Hepatocyte (in vitro differentiated cells): ENCODE measurements around the gene FAM124A. TPM values are rescaled to one million over a fixed set of nuclear protein-coding genes. Genes with fewer than 3 reads are reported as not detected.

Experiments
- DNase-seq: peaks from one replicate; pipeline ENCODE4 v3.0.0-alpha.2; 2016; ENCODE audit warnings: low spot score
- H2AFZ ChIP-seq: fragments of 200-600 bp; sonication (generic); 2 replicates; pipeline ENCODE4 v1.6.0; 2016; ENCODE audit warnings: antibody characterized with exemption, mild to moderate bottlenecking
- H3K27ac ChIP-seq: fragments of 200-600 bp; sonication (generic); 2 replicates; pipeline ENCODE4 v1.5.1; 2016; ENCODE audit warnings: mild to moderate bottlenecking
- H3K27me3 ChIP-seq: fragments of 200-600 bp; sonication (generic); 2 replicates; pipeline ENCODE4 v1.6.1; 2016
- H3K36me3 ChIP-seq: fragments of 200-600 bp; sonication (generic); replicated peaks from 2 replicates; pipeline ENCODE4 v1.5.1; 2016; ENCODE audit warnings: low read depth; ENCODE audit not compliant: insufficient read depth
- H3K4me1 ChIP-seq: fragments of 200-600 bp; sonication (generic); 2 replicates; pipeline ENCODE4 v1.5.1; 2016; ENCODE audit warnings: mild to moderate bottlenecking, moderate library complexity; ENCODE audit not compliant: insufficient read depth
- H3K4me2 ChIP-seq: fragments of 200-600 bp; sonication (generic); 2 replicates; pipeline ENCODE4 v1.6.0; 2016
- H3K4me3 ChIP-seq: fragments of 200-600 bp; sonication (generic); 2 replicates; pipeline ENCODE4 v1.5.1; 2016; ENCODE audit warnings: mild to moderate bottlenecking
- H3K79me2 ChIP-seq: fragments of 200-600 bp; sonication (generic); 2 replicates; pipeline ENCODE4 v1.6.0; 2017; ENCODE audit warnings: mild to moderate bottlenecking
- H3K9me2 ChIP-seq: fragments of 200-600 bp; sonication (generic); replicated peaks from 2 replicates; pipeline ENCODE4 v1.6.0; 2017; ENCODE audit warnings: mild to moderate bottlenecking; ENCODE audit not compliant: insufficient read depth
- H3K9me3 ChIP-seq: fragments of 200-600 bp; sonication (generic); 2 replicates; pipeline ENCODE4 v1.5.1; 2016; ENCODE audit warnings: low read depth, mild to moderate bottlenecking
- H4K20me1 ChIP-seq: fragments of 200-600 bp; sonication (generic); 2 replicates; pipeline ENCODE4 v1.6.0; 2016; ENCODE audit warnings: mild to moderate bottlenecking; ENCODE audit not compliant: insufficient read depth, poor library complexity, severe bottlenecking
- EZH2 ChIP-seq: fragments of 200-600 bp; sonication (generic); IDR thresholded peaks from 2 replicates; pipeline ENCODE4 v1.6.1; 2016; ENCODE audit warnings: antibody characterized with exemption, mild to moderate bottlenecking, borderline replicate concordance
- EZH2phosphoT487 ChIP-seq: fragments of 200-600 bp; sonication (generic); IDR thresholded peaks from one replicate; pipeline ENCODE4 v1.6.1; 2018; ENCODE audit warnings: antibody characterized with exemption, mild to moderate bottlenecking, low read depth, moderate library complexity; ENCODE audit not compliant: unreplicated experiment, severe bottlenecking
- WGBS: methylation state at CpG from one replicate; pipeline ENCODE4 v1.1.6; 2016; ENCODE audit warnings: low lambda C conversion rate; ENCODE audit errors: missing lambda C conversion rate; 5-methylcytosine and 5-hydroxymethylcytosine counted together
- polyA plus RNA-seq: library from polyadenylated mRNA; unstranded; fragments of >200 nt; fragmentation: Nextera tagmentation; extraction: Ambion mirVana; gene quantifications from 2 replicates; pipeline ENCODE4 v1.2.1, GENCODE V29; 2016
- total RNA-seq: library from RNA; depleted of rRNA; stranded (reverse); fragments of >200 nt; gene quantifications from 2 replicates; pipeline ENCODE4 v1.2.3, GENCODE V29; 2014
- TF ChIP-seq, protein P1 (sequence below): fragments of 200-600 bp; sonication (generic); IDR thresholded peaks from 2 replicates; pipeline ENCODE4 v1.5.1; 2016; ENCODE audit warnings: antibody characterized with exemption, mild to moderate bottlenecking; ENCODE audit not compliant: poor library complexity

Gene FAM124A
- total and polyA plus RNA-seq, 2 experiments from 2014 or later, result 0.60 to 1.7 TPM

DNA sequence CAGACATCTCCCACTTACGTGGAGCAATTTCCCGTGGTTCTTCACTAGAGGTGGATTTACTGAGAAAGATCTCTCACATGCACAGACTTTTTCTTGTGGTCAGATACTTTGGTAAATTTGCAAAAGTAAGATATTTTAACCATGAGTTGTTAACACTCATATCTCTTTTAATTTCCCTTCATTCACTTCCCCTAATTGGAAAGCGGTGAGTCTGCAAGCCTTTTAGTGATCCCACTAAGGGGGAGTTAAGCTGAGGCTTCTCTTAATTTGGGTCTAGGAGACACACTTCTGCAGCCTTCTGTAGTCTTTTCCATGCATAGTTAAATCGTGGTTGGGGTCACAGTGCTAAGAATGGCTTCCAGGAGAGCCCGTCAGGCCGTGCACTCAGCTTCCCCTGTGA, 86.6 kb downstream of the FAM124A start:
- WGBS, result 81% methylated on average over 6 of the region's 6 CpGs
- TF ChIP-seq EZH2phosphoT487, result no peak
- TF ChIP-seq EZH2, result no peak
- TF ChIP-seq, protein P1, sequence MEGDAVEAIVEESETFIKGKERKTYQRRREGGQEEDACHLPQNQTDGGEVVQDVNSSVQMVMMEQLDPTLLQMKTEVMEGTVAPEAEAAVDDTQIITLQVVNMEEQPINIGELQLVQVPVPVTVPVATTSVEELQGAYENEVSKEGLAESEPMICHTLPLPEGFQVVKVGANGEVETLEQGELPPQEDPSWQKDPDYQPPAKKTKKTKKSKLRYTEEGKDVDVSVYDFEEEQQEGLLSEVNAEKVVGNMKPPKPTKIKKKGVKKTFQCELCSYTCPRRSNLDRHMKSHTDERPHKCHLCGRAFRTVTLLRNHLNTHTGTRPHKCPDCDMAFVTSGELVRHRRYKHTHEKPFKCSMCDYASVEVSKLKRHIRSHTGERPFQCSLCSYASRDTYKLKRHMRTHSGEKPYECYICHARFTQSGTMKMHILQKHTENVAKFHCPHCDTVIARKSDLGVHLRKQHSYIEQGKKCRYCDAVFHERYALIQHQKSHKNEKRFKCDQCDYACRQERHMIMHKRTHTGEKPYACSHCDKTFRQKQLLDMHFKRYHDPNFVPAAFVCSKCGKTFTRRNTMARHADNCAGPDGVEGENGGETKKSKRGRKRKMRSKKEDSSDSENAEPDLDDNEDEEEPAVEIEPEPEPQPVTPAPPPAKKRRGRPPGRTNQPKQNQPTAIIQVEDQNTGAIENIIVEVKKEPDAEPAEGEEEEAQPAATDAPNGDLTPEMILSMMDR, result no peak

DNA sequence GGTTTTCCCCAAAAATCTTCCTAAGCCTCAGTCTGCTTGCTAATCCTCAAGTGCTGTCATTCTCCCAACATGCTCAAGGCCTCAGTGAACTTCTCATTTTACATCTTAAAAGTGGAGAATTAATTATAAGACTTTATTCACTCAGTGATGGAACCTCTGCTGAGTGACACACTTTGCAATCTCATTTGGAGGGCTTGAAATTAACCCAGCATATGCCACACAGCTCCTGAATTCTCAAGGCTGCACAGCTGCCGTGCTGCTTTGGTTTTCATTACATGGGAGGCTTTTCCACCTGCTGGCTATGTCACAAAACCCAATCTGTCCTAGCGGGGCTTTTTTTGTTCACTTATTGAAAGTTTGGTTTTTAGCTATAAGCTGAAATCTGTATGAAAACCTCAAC, 89.0 kb downstream of the FAM124A start:
- Histone ChIP-seq H3K27ac (no peak overlapping the region), H3K9me2 (no peaks in the 10 kb centered on the region), H2AFZ (no peak overlapping the region), H3K4me1 (no peaks in the 10 kb centered on the region), H4K20me1 (no peaks in the 10 kb centered on the region), H3K4me3 (no peak overlapping the region), H3K36me3 (no peaks in the 10 kb centered on the region), H3K9me3 (no peaks in the 10 kb centered on the region), H3K4me2 (no peak overlapping the region), H3K79me2 (no peaks in the 10 kb centered on the region), H3K27me3 (no peaks in the 10 kb centered on the region)
- WGBS, result 84% methylated on average over 2 of the region's 2 CpGs
- DNase-seq, result no peak
- TF ChIP-seq, protein P1, result no peak
- no peak for TF ChIP-seq EZH2phosphoT487
- TF ChIP-seq EZH2, result no peak

More for the DNA sequence above, 86.6 kb downstream of the FAM124A start:
- Histone ChIP-seq H3K36me3 (no peaks in the 10 kb centered on the region), H3K9me2 (no peaks in the 10 kb centered on the region), H3K9me3 (no peaks in the 10 kb centered on the region), H4K20me1 (no peaks in the 10 kb centered on the region), H3K27me3 (no peaks in the 10 kb centered on the region), H3K79me2 (no peaks in the 10 kb centered on the region), H3K4me2 (no peak overlapping the region), H3K4me1 (no peaks in the 10 kb centered on the region), H2AFZ (no peak overlapping the region), H3K27ac (no peak overlapping the region), H3K4me3 (no peak overlapping the region)
- DNase-seq, result no peak

DNA sequence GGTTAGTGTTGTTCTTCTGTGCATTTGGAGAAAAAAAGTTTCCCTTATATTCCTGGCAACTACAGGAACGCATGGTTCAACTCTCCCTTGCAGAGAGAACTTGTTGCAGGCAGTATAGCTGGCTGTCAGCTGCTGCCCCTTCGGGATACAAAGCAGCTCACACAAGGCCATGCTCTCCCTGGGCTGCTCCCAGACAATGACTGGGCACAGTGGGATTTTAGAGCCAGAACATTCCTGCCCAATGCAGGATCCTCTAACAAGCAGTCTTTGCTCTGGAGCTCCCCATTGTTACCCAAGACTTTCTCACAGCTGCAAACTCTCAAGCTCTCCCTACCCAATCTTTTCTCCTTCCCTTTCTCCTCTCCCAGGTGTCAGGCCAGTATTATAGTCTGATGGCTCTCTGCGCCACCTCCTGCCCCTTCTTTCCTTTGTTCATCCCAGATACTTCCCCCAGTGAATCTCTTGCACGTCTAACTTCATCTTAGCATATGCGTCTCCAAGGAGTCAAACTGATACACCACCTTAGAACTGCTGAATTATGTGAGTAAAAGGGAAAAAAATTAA, 89.8 kb downstream of the FAM124A start:
- no peak for DNase-seq
- WGBS, result 87% methylated on average over 5 of the region's 5 CpGs

More for the DNA sequence above, 89.8 kb downstream of the FAM124A start:
- TF ChIP-seq, protein P1, result no peak
- TF ChIP-seq EZH2phosphoT487, result no peak
- TF ChIP-seq EZH2, result no peak
- H2AFZ ChIP-seq, result no peak overlapping the region
- H3K4me1 ChIP-seq, result no peaks in the 10 kb centered on the region
- H3K9me3 ChIP-seq, result no peaks in the 10 kb centered on the region
- no peaks in the 10 kb centered on the region for H3K79me2 ChIP-seq
- H3K9me2 ChIP-seq, result no peaks in the 10 kb centered on the region
- no peaks in the 10 kb centered on the region for H3K36me3 ChIP-seq
- no peak overlapping the region for H3K4me3 ChIP-seq
- H3K27me3 ChIP-seq, result no peaks in the 10 kb centered on the region
- H3K4me2 ChIP-seq, result no peak overlapping the region
- no peaks in the 10 kb centered on the region for H4K20me1 ChIP-seq
- no peak overlapping the region for H3K27ac ChIP-seq
